HG03521 (cell line): ENCODE results near the gene HYCC1.
"Not testable (repeated sequence)": the region's sequence is repeated elsewhere in the genome, so short reads cannot be mapped to it uniquely, and the experiment has no call there.

ENCODE experiments used
- ATAC-seq: cut with Tn5 transposase; IDR thresholded peaks from one replicate; pipeline ENCODE4 v1.9.1; 2021; ENCODE audit warnings: mild to moderate bottlenecking, moderate library complexity; ENCODE audit not compliant: unreplicated experiment

HYCC1 gene

GRCh38 chr7:22989643-22990587 is 24.0 kb downstream of the HYCC1 start:
- ATAC-seq = no peak

GRCh38 chr7:22985436-22985835 is 28.5 kb downstream of the HYCC1 start:
- ATAC-seq = no peak

- no peak for ATAC-seq
Measured at GRCh38 chr7:22983257-22983855, 30.6 kb downstream of the HYCC1 start.

GRCh38 chr7:22980422-22980821 is 33.5 kb downstream of the HYCC1 start:
- ATAC-seq = no peak

GRCh38 chr7:22979861-22980260 is 34.1 kb downstream of the HYCC1 start:
- ATAC-seq = no peak

GRCh38 chr7:22979251-22979650 is 34.7 kb downstream of the HYCC1 start:
- no peak for ATAC-seq

- not testable (repeated sequence) for ATAC-seq
Measured at GRCh38 chr7:22974636-22975035, 39.3 kb downstream of the HYCC1 start.

- ATAC-seq = no peak
Measured at GRCh38 chr7:22972207-22972606, 41.7 kb downstream of the HYCC1 start.

GRCh38 chr7:22969010-22969431 is 44.9 kb downstream of the HYCC1 start:
- no peak for ATAC-seq
